ENCODE results near the gene SAMD4A. TPM values are rescaled to one million over a fixed set of nuclear protein-coding genes. Genes with fewer than 3 reads are reported as not detected.

SAMD4A gene
- total RNA-seq, 1 donor from 2014 or later: 57.0 TPM

DNA sequence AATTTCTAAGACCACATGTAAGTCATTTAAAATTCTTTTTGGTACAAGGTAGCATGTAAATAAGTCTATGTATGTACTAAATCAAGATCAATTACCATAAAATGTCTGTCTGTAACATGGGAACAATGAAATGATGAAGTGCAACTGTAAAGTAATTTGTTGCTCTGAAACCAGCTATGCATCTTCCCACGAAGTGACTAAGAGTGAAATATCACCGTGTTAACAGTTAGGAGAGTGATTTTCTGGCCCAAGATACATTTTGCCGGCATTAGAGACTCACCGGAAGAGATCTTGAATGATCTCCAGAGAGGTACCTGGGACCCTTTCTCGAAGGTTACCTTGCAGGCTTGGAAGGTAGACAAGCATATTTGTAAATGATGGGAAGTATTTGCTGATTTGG, 105.8 kb downstream of the SAMD4A start:
- Mint-ChIP-seq H3K9me3 (ENCODE audit: low read depth) (no peaks in the 10 kb centered on the region), H3K4me1 (ENCODE audit: low read depth) (peaks cover 87% of the 10 kb centered on the region), H3K27ac (ENCODE audit: unreplicated experiment) (peak overlapping the region; percentile 87), H3K4me3 (ENCODE audit: unreplicated experiment) (no peak overlapping the region), H3K27me3 (ENCODE audit: low read depth) (no peaks in the 10 kb centered on the region), H3K36me3 (ENCODE audit: low read depth) (peaks cover 4% of the 10 kb centered on the region)
- no peak for DNase-seq (ENCODE audit: low spot score)
- TF ChIP-seq, protein P1, sequence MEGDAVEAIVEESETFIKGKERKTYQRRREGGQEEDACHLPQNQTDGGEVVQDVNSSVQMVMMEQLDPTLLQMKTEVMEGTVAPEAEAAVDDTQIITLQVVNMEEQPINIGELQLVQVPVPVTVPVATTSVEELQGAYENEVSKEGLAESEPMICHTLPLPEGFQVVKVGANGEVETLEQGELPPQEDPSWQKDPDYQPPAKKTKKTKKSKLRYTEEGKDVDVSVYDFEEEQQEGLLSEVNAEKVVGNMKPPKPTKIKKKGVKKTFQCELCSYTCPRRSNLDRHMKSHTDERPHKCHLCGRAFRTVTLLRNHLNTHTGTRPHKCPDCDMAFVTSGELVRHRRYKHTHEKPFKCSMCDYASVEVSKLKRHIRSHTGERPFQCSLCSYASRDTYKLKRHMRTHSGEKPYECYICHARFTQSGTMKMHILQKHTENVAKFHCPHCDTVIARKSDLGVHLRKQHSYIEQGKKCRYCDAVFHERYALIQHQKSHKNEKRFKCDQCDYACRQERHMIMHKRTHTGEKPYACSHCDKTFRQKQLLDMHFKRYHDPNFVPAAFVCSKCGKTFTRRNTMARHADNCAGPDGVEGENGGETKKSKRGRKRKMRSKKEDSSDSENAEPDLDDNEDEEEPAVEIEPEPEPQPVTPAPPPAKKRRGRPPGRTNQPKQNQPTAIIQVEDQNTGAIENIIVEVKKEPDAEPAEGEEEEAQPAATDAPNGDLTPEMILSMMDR (IDR thresholded peaks at IDR 0.05): no peak

DNA sequence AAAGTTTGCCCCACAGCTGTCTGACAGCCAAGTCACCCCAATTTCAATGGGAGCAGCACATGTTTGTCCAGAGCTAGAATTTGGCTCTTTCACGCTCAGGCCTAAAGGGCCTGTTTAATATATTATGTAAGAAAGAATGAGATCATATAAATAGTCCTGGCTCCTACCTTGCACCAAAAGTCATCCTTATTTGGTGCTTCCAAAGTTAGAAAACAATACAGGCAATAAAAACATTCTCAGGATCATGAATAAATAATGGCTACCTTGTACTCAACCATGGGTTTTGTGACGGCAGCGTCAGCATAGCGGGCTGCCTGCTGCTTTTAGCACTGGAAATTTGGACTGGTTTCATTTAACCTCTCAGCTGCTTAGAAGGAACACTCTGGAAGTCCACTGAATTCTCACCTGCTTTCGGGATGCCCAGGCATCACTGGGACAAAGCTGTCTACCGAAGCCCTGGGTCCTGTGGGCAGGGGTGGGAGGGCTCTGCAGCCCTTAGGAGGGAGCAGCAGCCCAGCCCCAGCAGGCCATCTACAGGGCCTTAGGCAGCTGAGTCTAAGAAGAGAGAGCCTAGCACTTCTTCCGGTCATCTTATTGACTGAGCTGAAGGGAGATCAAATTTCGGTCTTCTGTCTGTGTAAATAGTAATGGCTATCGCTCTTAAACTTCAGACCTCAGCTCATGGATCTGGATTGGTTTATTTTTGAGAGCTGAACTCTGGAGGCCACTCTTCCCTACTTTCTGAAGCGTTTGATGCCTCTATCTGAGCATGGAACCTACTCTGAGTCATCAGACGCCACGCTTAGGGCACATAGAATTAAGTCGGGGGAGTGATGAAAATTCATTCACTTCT, 106.5 kb downstream of the SAMD4A start:
- Mint-ChIP-seq H3K4me1 (ENCODE audit: low read depth) (peaks cover 87% of the 10 kb centered on the region), H3K27me3 (ENCODE audit: low read depth) (no peaks in the 10 kb centered on the region), H3K4me3 (ENCODE audit: unreplicated experiment) (no peak overlapping the region), H3K9me3 (ENCODE audit: low read depth) (no peaks in the 10 kb centered on the region), H3K36me3 (ENCODE audit: low read depth) (no peaks in the 10 kb centered on the region), H3K27ac (ENCODE audit: unreplicated experiment) (peak overlapping the region; percentile 87)
- DNase-seq (ENCODE audit: low spot score): no peak
- TF ChIP-seq, protein P1 (IDR thresholded peaks at IDR 0.05): no peak

DNA sequence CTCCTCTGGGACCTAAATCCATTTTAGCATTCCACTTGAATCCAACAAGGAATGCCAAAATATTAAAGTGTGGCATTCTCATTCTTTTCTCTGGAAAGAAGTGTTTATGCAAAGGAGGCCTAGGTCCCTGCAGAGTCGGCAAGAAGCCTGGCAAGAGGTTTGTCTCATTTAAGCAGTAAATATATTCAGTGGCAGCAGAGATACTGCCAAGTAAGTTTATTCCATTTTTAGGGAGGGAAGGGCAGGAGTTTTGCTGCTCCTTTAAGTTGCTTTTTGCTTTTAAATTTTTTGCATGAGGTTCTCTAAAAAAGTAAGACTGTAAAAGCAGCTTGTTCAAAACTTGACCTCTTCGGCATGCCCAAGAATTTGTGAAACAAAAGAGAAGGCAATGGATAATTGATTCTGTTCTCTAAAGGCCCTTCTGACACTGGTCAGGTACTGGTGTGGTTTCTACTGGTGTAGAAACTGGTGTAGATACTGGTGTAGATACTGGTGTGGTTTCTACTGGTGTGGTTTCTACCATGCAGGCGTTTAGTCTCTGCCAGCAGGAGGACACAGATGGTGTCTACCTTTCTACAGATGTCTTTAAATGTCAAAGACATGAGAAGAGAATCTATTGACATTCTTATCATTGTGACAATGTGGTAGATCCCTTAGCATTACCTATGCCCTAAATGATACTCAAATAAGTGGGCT, 107.3 kb downstream of the SAMD4A start:
- no peak for DNase-seq (ENCODE audit: low spot score)
- no peaks in the 10 kb centered on the region for H3K9me3 Mint-ChIP-seq (ENCODE audit: low read depth)
- peak overlapping the region; percentile 87 for H3K27ac Mint-ChIP-seq (ENCODE audit: unreplicated experiment)
- H3K4me3 Mint-ChIP-seq (ENCODE audit: unreplicated experiment): no peak overlapping the region
- H3K4me1 Mint-ChIP-seq (ENCODE audit: low read depth): peaks cover 85% of the 10 kb centered on the region
- H3K36me3 Mint-ChIP-seq (ENCODE audit: low read depth): no peaks in the 10 kb centered on the region
- TF ChIP-seq, protein P1 (IDR thresholded peaks at IDR 0.05): no peak
- no peaks in the 10 kb centered on the region for H3K27me3 Mint-ChIP-seq (ENCODE audit: low read depth)

DNA sequence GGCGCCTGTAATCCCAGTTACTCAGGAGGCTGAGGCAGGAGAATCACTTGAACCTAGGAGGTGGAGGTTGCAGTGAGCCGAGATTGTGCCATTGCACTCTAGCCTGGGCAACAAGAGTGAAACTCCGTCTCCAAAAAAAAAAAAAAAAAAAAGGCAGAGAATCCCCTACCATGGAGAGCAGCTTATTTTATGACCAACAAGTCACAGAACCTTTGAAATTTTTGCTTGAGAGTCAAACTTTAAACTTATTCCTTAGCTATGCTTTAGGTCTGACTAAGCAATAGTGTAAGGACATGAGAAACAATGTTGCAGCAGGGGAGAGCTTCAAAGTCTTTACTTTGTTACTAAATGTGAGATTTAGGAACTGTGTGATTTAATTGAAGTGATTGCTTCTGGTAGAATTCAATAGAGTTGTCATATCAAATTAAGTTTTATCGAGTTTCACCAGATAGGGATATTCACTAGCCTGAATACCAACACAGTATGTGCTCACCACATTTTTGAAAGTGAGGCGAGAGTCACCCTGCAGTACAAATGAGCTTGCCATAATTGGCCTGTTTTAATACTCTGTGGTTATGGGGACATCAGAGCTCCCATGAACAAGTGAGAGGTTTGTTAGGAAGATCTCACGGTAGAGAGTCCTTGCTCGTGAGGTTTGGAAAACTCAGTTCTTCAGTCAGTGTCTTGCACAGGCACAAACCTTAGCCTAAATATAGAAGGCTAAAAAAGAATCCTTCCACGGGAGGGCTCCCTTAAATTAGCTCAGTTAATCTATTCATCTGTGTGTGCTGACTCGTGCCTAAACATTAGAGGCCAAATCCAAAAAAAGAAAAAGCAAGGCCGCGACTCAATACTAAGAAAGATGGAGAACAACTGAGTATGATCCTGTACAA, 108.6 kb downstream of the SAMD4A start:
- Mint-ChIP-seq H3K27me3 (ENCODE audit: low read depth) (no peaks in the 10 kb centered on the region), H3K4me1 (ENCODE audit: low read depth) (peaks cover 84% of the 10 kb centered on the region), H3K27ac (ENCODE audit: unreplicated experiment) (peak overlapping the region; percentile 69), H3K9me3 (ENCODE audit: low read depth) (no peaks in the 10 kb centered on the region), H3K4me3 (ENCODE audit: unreplicated experiment) (no peak overlapping the region), H3K36me3 (ENCODE audit: low read depth) (no peaks in the 10 kb centered on the region)
- no peak for DNase-seq (ENCODE audit: low spot score)
- TF ChIP-seq, protein P1 (IDR thresholded peaks at IDR 0.05): no peak

Data from chondrocyte (in vitro differentiated cells).